Trophoblast cell (in vitro differentiated cells and primary cell): ENCODE measurements around the gene ETV6.

ENCODE experiments used
- DNase-seq, 2 donors: peaks; one replicate each; pipeline ENCODE4 v3.0.0-alpha.2; 2016
- H2AFZ ChIP-seq: 2 replicates; pipeline ENCODE4 v1.6.1; 2013; ENCODE audit warnings: low read length, moderate library complexity, mild to moderate bottlenecking; ENCODE audit not compliant: insufficient read depth, poor library complexity
- H2AK5ac ChIP-seq: 2 replicates; pipeline ENCODE4 v1.6.1; 2013; ENCODE audit warnings: mild to moderate bottlenecking, low read length
- H2BK120ac ChIP-seq: 2 replicates; pipeline ENCODE4 v1.6.1; 2013; ENCODE audit warnings: low read length, mild to moderate bottlenecking, moderate library complexity; ENCODE audit not compliant: insufficient read depth, poor library complexity
- H2BK12ac ChIP-seq: 2 replicates; pipeline ENCODE4 v1.6.1; 2013; ENCODE audit warnings: mild to moderate bottlenecking, low read length, moderate library complexity
- H2BK5ac ChIP-seq: 2 replicates; pipeline ENCODE4 v1.6.1; 2013; ENCODE audit warnings: low read length, low read depth, moderate library complexity, mild to moderate bottlenecking; ENCODE audit not compliant: poor library complexity
- H3K14ac ChIP-seq: 2 replicates; pipeline ENCODE4 v1.6.1; 2013; ENCODE audit warnings: mild to moderate bottlenecking, low read length
- H3K18ac ChIP-seq: 2 replicates; pipeline ENCODE4 v1.6.1; 2013; ENCODE audit warnings: mild to moderate bottlenecking, low read length
- H3K23ac ChIP-seq: 2 replicates; pipeline ENCODE4 v1.6.1; 2013; ENCODE audit warnings: low read length
- H3K27ac ChIP-seq: 2 replicates; pipeline ENCODE4 v1.5.1; 2013; ENCODE audit warnings: low read depth, mild to moderate bottlenecking, inconsistent platforms, low read length, moderate library complexity
- H3K27me3 ChIP-seq: 2 replicates; pipeline ENCODE4 v1.6.1; 2013; ENCODE audit warnings: inconsistent platforms, mild to moderate bottlenecking, low read length, moderate library complexity; ENCODE audit not compliant: insufficient read depth
- H3K36me3 ChIP-seq, 2 experiments: 1 replicate in 1 of 2; 2 replicates in 1 of 2; pipeline ENCODE4 v1.6.1; 2013; ENCODE audit warnings: low read length in 2 of 2, mild to moderate bottlenecking in 2 of 2, moderate library complexity in 1 of 2; ENCODE audit not compliant: insufficient read depth in 2 of 2, control insufficient read depth in 1 of 2
- H3K4ac ChIP-seq: 2 replicates; pipeline ENCODE4 v1.6.1; 2013; ENCODE audit warnings: low read depth, mild to moderate bottlenecking, low read length, moderate library complexity
- H3K4me1 ChIP-seq, 2 experiments: 1 replicate in 1 of 2; 2 replicates in 1 of 2; pipeline ENCODE4 v1.6.1; 2013; ENCODE audit warnings: low read length in 2 of 2, mild to moderate bottlenecking in 2 of 2, moderate library complexity in 1 of 2; ENCODE audit not compliant: insufficient read depth in 2 of 2, control insufficient read depth in 1 of 2
- H3K4me2 ChIP-seq: 2 replicates; pipeline ENCODE4 v1.6.1; 2013; ENCODE audit warnings: inconsistent platforms, mild to moderate bottlenecking, low read length, moderate library complexity
- H3K4me3 ChIP-seq: 2 replicates; pipeline ENCODE4 v1.5.1; 2013; ENCODE audit warnings: mild to moderate bottlenecking, low read depth, low read length, inconsistent platforms
- H3K79me1 ChIP-seq: one replicate; pipeline ENCODE4 v1.6.1; 2013; ENCODE audit warnings: low read length
- H3K79me2 ChIP-seq: 2 replicates; pipeline ENCODE4 v1.6.1; 2013; ENCODE audit warnings: low read length, mild to moderate bottlenecking; ENCODE audit not compliant: control insufficient read depth, insufficient read depth, poor library complexity
- H3K9ac ChIP-seq: 2 replicates; pipeline ENCODE4 v1.6.1; 2013; ENCODE audit warnings: mild to moderate bottlenecking, low read length
- H3K9me3 ChIP-seq: 2 replicates; pipeline ENCODE4 v1.6.1; 2013; ENCODE audit warnings: low read depth, mild to moderate bottlenecking, control low read depth, inconsistent platforms, low read length; ENCODE audit not compliant: insufficient read depth
- H4K12ac ChIP-seq: 2 replicates; pipeline ENCODE4 v1.6.1; 2013; ENCODE audit warnings: low read depth, mild to moderate bottlenecking, low read length, moderate library complexity
- H4K8ac ChIP-seq: 2 replicates; pipeline ENCODE4 v1.6.1; 2013; ENCODE audit warnings: low read depth, mild to moderate bottlenecking, low read length, moderate library complexity
- H4K91ac ChIP-seq: one replicate; pipeline ENCODE4 v1.6.1; 2013; ENCODE audit warnings: low read depth, mild to moderate bottlenecking, low read length, moderate library complexity
- WGBS: extraction: QIAGEN DNeasy Blood & Tissue Kit; methylation state at CpG from one replicate; pipeline ENCODE4 v1.1.7; 2013; ENCODE audit warnings: missing lambda C conversion rate; ENCODE audit not compliant: insufficient read length, insufficient coverage; ENCODE audit errors: extremely low coverage; 5-methylcytosine and 5-hydroxymethylcytosine counted together

ETV6 gene

GRCh38 chr12:11641522-11641921 lies 8.0 kb upstream of the ETV6 start:
- H3K4ac ChIP-seq, result no peak overlapping the region
- no CpG with 5 or more reads among the region's 2 CpGs for WGBS
- no peak overlapping the region for H3K14ac ChIP-seq
- no peak overlapping the region for H3K4me2 ChIP-seq
- no peak overlapping the region for H2AFZ ChIP-seq
- H3K18ac ChIP-seq, result no peak overlapping the region
- H3K9ac ChIP-seq, result no peak overlapping the region
- H3K27me3 ChIP-seq, result no peaks in the 10 kb centered on the region
- no peak overlapping the region for H3K23ac ChIP-seq
- H3K4me3 ChIP-seq, result no peak overlapping the region
- no peaks in the 10 kb centered on the region for H3K79me1 ChIP-seq
- no peaks in the 10 kb centered on the region for H3K79me2 ChIP-seq
- H4K91ac ChIP-seq, result no peak overlapping the region
- H2BK12ac ChIP-seq, result no peak overlapping the region
- no peaks in the 10 kb centered on the region for H3K36me3 ChIP-seq
- no peak overlapping the region for H2BK5ac ChIP-seq
- H3K9me3 ChIP-seq, result no peaks in the 10 kb centered on the region
- no peak for DNase-seq
- no peak overlapping the region for H3K27ac ChIP-seq
- H2AK5ac ChIP-seq, result no peak overlapping the region
- no peak overlapping the region for H4K8ac ChIP-seq
- no peak overlapping the region for H4K12ac ChIP-seq
- H3K4me1 ChIP-seq, result no peaks in the 10 kb centered on the region
- H2BK120ac ChIP-seq, result no peak overlapping the region

- WGBS, result no CpG with 5 or more reads among the region's 1 CpG
- H3K4me2 ChIP-seq, result no peak overlapping the region
Observed at GRCh38 chr12:11642785-11643184, 6.7 kb upstream of the ETV6 start.

GRCh38 chr12:11645391-11645790 lies 4.1 kb upstream of the ETV6 start:
- no peak overlapping the region for H2AK5ac ChIP-seq
- no peak overlapping the region for H4K8ac ChIP-seq
- H3K4me2 ChIP-seq, result no peak overlapping the region
- H2AFZ ChIP-seq, result no peak overlapping the region
- no peak overlapping the region for H3K27ac ChIP-seq
- H4K12ac ChIP-seq, result no peak overlapping the region
- WGBS, result no CpG with 5 or more reads among the region's 1 CpG
- H3K9ac ChIP-seq, result no peak overlapping the region
- no peak overlapping the region for H2BK5ac ChIP-seq
- no peak overlapping the region for H3K18ac ChIP-seq
- DNase-seq, result no peak
- H3K27me3 ChIP-seq, result no peaks in the 10 kb centered on the region
- no peak overlapping the region for H3K23ac ChIP-seq
- no peaks in the 10 kb centered on the region for H3K9me3 ChIP-seq
- H3K79me1 ChIP-seq, result peaks cover 17% of the 10 kb centered on the region
- H3K4me3 ChIP-seq, result no peak overlapping the region
- no peak overlapping the region for H3K14ac ChIP-seq
- no peaks in the 10 kb centered on the region for H3K36me3 ChIP-seq
- H3K79me2 ChIP-seq, result peaks cover 4% of the 10 kb centered on the region
- no peak overlapping the region for H2BK12ac ChIP-seq
- H3K4me1 ChIP-seq, result no peaks in the 10 kb centered on the region
- no peak overlapping the region for H2BK120ac ChIP-seq
- H3K4ac ChIP-seq, result no peak overlapping the region
- H4K91ac ChIP-seq, result no peak overlapping the region

More at GRCh38 chr12:11642785-11643184, 6.7 kb upstream of the ETV6 start:
- H3K36me3 ChIP-seq, result no peaks in the 10 kb centered on the region
- H3K18ac ChIP-seq, result no peak overlapping the region
- no peak overlapping the region for H3K23ac ChIP-seq
- H2BK12ac ChIP-seq, result no peak overlapping the region
- no peak overlapping the region for H3K27ac ChIP-seq
- no peak overlapping the region for H4K91ac ChIP-seq
- H3K79me1 ChIP-seq, result no peaks in the 10 kb centered on the region
- no peak overlapping the region for H4K12ac ChIP-seq
- H3K9me3 ChIP-seq, result no peaks in the 10 kb centered on the region
- no peak overlapping the region for H3K14ac ChIP-seq
- H3K9ac ChIP-seq, result no peak overlapping the region
- no peak overlapping the region for H2BK5ac ChIP-seq
- no peak overlapping the region for H3K4me3 ChIP-seq
- no peaks in the 10 kb centered on the region for H3K27me3 ChIP-seq
- no peaks in the 10 kb centered on the region for H3K4me1 ChIP-seq
- H4K8ac ChIP-seq, result no peak overlapping the region
- no peak for DNase-seq
- no peak overlapping the region for H2BK120ac ChIP-seq
- H3K79me2 ChIP-seq, result no peaks in the 10 kb centered on the region
- no peak overlapping the region for H3K4ac ChIP-seq
- H2AFZ ChIP-seq, result no peak overlapping the region
- no peak overlapping the region for H2AK5ac ChIP-seq

DNA sequence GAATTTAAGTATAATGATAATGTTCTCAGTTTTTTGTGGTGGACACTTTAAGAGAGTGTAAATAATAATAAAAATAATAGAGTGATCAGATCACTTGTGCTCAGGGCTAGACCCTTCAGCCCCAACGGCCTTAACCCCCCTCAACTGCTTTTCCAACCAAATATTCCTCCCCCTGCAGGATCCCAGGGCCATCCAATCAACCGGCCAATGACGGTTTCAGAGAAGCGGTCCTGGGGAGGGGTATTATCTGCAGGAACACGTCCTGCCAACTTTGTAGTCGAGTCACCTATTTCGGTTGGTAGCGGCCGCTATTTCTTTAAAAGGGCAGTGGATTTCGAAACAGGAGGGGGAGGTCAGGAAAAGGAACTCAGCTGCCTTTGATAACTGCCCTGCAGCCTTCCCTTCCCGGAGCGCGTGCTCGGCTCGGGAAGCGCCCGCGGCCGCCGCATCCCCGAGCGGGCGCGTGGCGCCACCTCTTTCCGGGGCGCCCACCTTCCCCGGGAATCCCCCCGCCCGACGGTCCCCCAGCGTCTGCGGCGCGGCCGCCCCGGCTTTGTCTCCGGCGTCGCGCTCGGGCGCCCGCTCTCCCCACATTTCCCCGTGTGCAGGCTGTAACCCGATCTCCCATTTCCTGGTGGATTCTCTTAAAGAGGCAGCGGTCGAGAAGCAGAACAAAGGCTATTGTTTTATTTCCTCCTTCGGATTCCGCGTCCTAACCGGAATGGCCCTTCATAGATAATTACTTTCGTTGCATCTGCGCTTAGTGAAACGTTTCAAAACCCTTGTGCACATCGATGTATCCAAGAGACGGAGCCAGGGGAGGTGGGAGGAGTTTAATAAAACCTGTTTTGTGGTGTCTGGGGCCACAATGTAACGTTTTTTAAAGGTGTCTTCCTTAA lies 711 bp upstream of the ETV6 start:
- Histone ChIP-seq H3K27me3 (no peaks in the 10 kb centered on the region), H3K18ac (peak overlapping the region; percentile 95), H4K8ac (peak overlapping the region; percentile 77), H3K4ac (peak overlapping the region; percentile 19), H3K9me3 (no peaks in the 10 kb centered on the region), H3K36me3 (no peaks in the 10 kb centered on the region), H3K27ac (peak overlapping the region; percentile 98), H2BK12ac (peak overlapping the region; percentile 95), H2AK5ac (no peak overlapping the region), H4K91ac (peak overlapping the region; percentile 92), H3K4me2 (peak overlapping the region; percentile 65), H3K14ac (peak overlapping the region; percentile 38), H3K4me1 (peaks cover 9 to 12% of the 10 kb centered on the region in 2 experiments), H2BK5ac (peak overlapping the region; percentile 92), H4K12ac (peak overlapping the region; percentile 34), H3K79me2 (peaks cover 8% of the 10 kb centered on the region), H3K23ac (no peak overlapping the region), H2BK120ac (peak overlapping the region; percentile 87), H3K4me3 (peak overlapping the region; percentile 83), H2AFZ (peak overlapping the region; percentile 77), H3K79me1 (peaks cover 17% of the 10 kb centered on the region), H3K9ac (peak overlapping the region; percentile 61)
- WGBS, result no CpG with 5 or more reads among the region's 58 CpGs
- peak; percentile 77 to 86 for DNase-seq
